ENCODE measurements around the gene RASA3.

DNA sequence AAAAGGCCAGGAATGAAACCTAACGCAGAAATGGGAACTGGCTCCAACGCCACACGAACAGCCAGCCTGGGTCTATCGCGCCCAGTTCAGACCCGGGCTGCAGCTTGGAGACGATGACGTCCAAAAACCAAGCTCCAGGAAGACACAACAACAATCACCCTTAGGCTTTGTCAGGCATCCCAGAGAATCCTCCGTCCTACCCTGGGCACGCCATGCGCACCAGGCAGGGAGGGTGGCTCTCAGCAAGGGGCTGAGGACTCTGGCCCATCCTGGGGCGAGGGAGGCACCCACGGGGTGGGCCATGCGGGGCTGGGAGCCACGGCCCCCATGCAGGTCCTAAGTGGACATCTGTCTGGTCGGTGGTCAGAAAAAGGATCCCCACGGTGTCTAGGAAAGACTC is 9.0 kb downstream of the RASA3 start:
- TF ChIP-seq, protein P1, sequence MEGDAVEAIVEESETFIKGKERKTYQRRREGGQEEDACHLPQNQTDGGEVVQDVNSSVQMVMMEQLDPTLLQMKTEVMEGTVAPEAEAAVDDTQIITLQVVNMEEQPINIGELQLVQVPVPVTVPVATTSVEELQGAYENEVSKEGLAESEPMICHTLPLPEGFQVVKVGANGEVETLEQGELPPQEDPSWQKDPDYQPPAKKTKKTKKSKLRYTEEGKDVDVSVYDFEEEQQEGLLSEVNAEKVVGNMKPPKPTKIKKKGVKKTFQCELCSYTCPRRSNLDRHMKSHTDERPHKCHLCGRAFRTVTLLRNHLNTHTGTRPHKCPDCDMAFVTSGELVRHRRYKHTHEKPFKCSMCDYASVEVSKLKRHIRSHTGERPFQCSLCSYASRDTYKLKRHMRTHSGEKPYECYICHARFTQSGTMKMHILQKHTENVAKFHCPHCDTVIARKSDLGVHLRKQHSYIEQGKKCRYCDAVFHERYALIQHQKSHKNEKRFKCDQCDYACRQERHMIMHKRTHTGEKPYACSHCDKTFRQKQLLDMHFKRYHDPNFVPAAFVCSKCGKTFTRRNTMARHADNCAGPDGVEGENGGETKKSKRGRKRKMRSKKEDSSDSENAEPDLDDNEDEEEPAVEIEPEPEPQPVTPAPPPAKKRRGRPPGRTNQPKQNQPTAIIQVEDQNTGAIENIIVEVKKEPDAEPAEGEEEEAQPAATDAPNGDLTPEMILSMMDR (IDR thresholded peaks at IDR 0.05), result no peak
- no peak for TF ChIP-seq POLR2A (IDR thresholded peaks at IDR 0.05)
